ENCODE data around the gene ZBED4. TPM values are rescaled to one million over a fixed set of nuclear protein-coding genes. Genes with fewer than 3 reads are reported as not detected.
A peak's percentile ranks its signal among the peaks of the same experiment; 100 is the strongest.

Gene ZBED4
- total RNA-seq, 1 experiment from 2014 or later: 21.6 TPM

- no peak overlapping the region for H3K4me3 ChIP-seq (replicated peaks in 1 of 2; ENCODE audit: low read depth in 1 of 2, low read length in 2 of 2)
- CTCF ChIA-PET: no interaction called here
- RAD21 ChIA-PET (ENCODE audit: low non-redundant PET in 1 of 2, low total read pairs in 2 of 2, uncharacterized antibody in 2 of 2, unreplicated experiment in 2 of 2): no interaction called here
- TF ChIP-seq JUND (IDR thresholded peaks at IDR 0.05) (no peak), YY1 (IDR thresholded peaks at IDR 0.05; ENCODE audit: extremely low read depth, insufficient replicate concordance, low read depth, low read length) (no peak), SP1 (IDR thresholded peaks at IDR 0.05; ENCODE audit: low read depth) (no peak), ZFX (IDR thresholded peaks at IDR 0.05) (no peak), EGR1 (IDR thresholded peaks at IDR 0.05; ENCODE audit: low read depth) (no peak), CBX3 (IDR thresholded peaks at IDR 0.05; ENCODE audit: low read depth) (no peak), TCF7L2 (IDR thresholded peaks at IDR 0.05; ENCODE audit: borderline replicate concordance, extremely low read depth, insufficient read depth, insufficient read length) (no peak), SRF (IDR thresholded peaks at IDR 0.05; ENCODE audit: low read depth) (no peak), ZNF274 (IDR thresholded peaks at IDR 0.05; ENCODE audit: low read depth, low read length) (no peak), SIN3A (IDR thresholded peaks at IDR 0.05; ENCODE audit: low read depth) (no peak), RAD21 (IDR thresholded peaks at IDR 0.05; ENCODE audit: low read depth) (no peak), EZH2 (IDR thresholded peaks at IDR 0.05) (no peak), CTCF (IDR thresholded peaks at IDR 0.05 in 2 of 3, conservative IDR thresholded peaks at IDR 0.05 in 1 of 3; ENCODE audit: borderline replicate concordance in 1 of 3, insufficient read depth in 1 of 3, low read depth in 2 of 3, low read length in 2 of 3) (no peak), EZH2phosphoT487 (IDR thresholded peaks at IDR 0.05; ENCODE audit: borderline replicate concordance) (no peak), POLR2A (IDR thresholded peaks at IDR 0.05; ENCODE audit: borderline replicate concordance, extremely low read depth, insufficient read depth, insufficient read length) (no peak), CEBPB (IDR thresholded peaks at IDR 0.05; ENCODE audit: low read depth) (no peak)
- TF ChIP-seq, protein P1, sequence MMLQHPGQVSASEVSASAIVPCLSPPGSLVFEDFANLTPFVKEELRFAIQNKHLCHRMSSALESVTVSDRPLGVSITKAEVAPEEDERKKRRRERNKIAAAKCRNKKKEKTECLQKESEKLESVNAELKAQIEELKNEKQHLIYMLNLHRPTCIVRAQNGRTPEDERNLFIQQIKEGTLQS (IDR thresholded peaks at IDR 0.05): no peak
- TF ChIP-seq, protein P2, sequence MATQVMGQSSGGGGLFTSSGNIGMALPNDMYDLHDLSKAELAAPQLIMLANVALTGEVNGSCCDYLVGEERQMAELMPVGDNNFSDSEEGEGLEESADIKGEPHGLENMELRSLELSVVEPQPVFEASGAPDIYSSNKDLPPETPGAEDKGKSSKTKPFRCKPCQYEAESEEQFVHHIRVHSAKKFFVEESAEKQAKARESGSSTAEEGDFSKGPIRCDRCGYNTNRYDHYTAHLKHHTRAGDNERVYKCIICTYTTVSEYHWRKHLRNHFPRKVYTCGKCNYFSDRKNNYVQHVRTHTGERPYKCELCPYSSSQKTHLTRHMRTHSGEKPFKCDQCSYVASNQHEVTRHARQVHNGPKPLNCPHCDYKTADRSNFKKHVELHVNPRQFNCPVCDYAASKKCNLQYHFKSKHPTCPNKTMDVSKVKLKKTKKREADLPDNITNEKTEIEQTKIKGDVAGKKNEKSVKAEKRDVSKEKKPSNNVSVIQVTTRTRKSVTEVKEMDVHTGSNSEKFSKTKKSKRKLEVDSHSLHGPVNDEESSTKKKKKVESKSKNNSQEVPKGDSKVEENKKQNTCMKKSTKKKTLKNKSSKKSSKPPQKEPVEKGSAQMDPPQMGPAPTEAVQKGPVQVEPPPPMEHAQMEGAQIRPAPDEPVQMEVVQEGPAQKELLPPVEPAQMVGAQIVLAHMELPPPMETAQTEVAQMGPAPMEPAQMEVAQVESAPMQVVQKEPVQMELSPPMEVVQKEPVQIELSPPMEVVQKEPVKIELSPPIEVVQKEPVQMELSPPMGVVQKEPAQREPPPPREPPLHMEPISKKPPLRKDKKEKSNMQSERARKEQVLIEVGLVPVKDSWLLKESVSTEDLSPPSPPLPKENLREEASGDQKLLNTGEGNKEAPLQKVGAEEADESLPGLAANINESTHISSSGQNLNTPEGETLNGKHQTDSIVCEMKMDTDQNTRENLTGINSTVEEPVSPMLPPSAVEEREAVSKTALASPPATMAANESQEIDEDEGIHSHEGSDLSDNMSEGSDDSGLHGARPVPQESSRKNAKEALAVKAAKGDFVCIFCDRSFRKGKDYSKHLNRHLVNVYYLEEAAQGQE (IDR thresholded peaks at IDR 0.05; ENCODE audit: low read depth): no peak
- intact Hi-C loops (cut with micrococcal nuclease): no loop called here
- peaks cover 100% of the 10 kb centered on the region for H3K79me2 ChIP-seq (ENCODE audit: insufficient read depth, low read length)
- POLR2A ChIA-PET: no interaction called here
- DNase-seq (ENCODE audit: low read depth, low spot score): no peak
- peaks cover 9 to 15% of the 10 kb centered on the region in 2 experiments; a peak in 3 of 4 replicates for H3K36me3 ChIP-seq (ENCODE audit: control insufficient read depth in 1 of 2, insufficient read depth in 2 of 2, low read length in 2 of 2)
- no peaks in the 10 kb centered on the region for H3K27me3 ChIP-seq (ENCODE audit: insufficient read depth, low read length)
- peak; percentile 32 for ATAC-seq
- H3K9me3 ChIP-seq (ENCODE audit: control insufficient read depth in 1 of 2, insufficient read depth in 1 of 2, low read depth in 1 of 2, low read length in 2 of 2): no peaks in the 10 kb centered on the region
- H3K4me1 ChIP-seq (ENCODE audit: control insufficient read depth in 1 of 2, insufficient read depth in 2 of 2, low read length in 2 of 2): peaks cover 0 to 17% of the 10 kb centered on the region in 2 experiments; a peak in 2 of 4 replicates
- no peaks in the 10 kb centered on the region for H3K9me2 ChIP-seq (ENCODE audit: insufficient read depth)
- BruUV-seq (replicated peaks): no TSS peak
- peaks cover 7% of the 10 kb centered on the region; the same call in 1 of the 2 replicates for H4K20me1 ChIP-seq (ENCODE audit: insufficient read depth)
- no peak overlapping the region for H3K4me2 ChIP-seq (ENCODE audit: low read length)
- H3K9ac ChIP-seq (ENCODE audit: low read length): no peak overlapping the region
- H2AFZ ChIP-seq (ENCODE audit: low read depth, low read length, poor library complexity, severe bottlenecking): no peak overlapping the region
- no peak overlapping the region for H3K27ac ChIP-seq (ENCODE audit: low read depth, low read length)
Measured at GRCh38 chr22:49812838-49813237, 40.8 kb upstream of the ZBED4 start.
